ENCODE measurements around the gene GATC.
"Not testable (repeated sequence)": the region's sequence is repeated elsewhere in the genome, so short reads cannot be mapped to it uniquely, and the experiment has no call there.

The GATC gene

GRCh38 chr12:120439646-120440247 lies 6.5 kb upstream of the GATC start:
- peak; percentile 69 for TF ChIP-seq CTCF (IDR thresholded peaks at IDR 0.05; ENCODE audit: low read depth, low read length)
- Histone ChIP-seq H3K27me3 (0 out of 2 replicates have a peak, but pooled peaks cover 3% of the 10 kb centered on the region), H3K36me3 (peaks cover 38% of the 10 kb centered on the region), H3K4me1 (peaks cover 3% of the 10 kb centered on the region), H3K4me3 (ENCODE audit: low read depth, low read length) (peak overlapping the region; percentile 84), H3K9me3 (no peaks in the 10 kb centered on the region)
- peak; percentile 85 for DNase-seq

- Histone ChIP-seq H3K4me3 (ENCODE audit: low read depth, low read length) (peak overlapping the region; percentile 97), H3K36me3 (peaks cover 54% of the 10 kb centered on the region), H3K9me3 (no peaks in the 10 kb centered on the region), H3K27me3 (no peaks in the 10 kb centered on the region), H3K4me1 (peaks cover 10% of the 10 kb centered on the region)
- DNase-seq = no peak
- no peak for TF ChIP-seq CTCF (IDR thresholded peaks at IDR 0.05; ENCODE audit: low read depth, low read length)
These were observed 1.6 kb upstream of the GATC start for GRCh38 chr12:120444676-120445075.

- DNase-seq, H3K9me3 ChIP-seq, H3K27me3 ChIP-seq, H3K4me1 ChIP-seq: not testable (repeated sequence)
- H3K36me3 ChIP-seq = peaks cover 56% of the 10 kb centered on the region
- H3K4me3 ChIP-seq (ENCODE audit: low read depth, low read length) = peak overlapping the region; percentile 97
These were observed 567 bp downstream of the GATC start for GRCh38 chr12:120446844-120447178.

DNA sequence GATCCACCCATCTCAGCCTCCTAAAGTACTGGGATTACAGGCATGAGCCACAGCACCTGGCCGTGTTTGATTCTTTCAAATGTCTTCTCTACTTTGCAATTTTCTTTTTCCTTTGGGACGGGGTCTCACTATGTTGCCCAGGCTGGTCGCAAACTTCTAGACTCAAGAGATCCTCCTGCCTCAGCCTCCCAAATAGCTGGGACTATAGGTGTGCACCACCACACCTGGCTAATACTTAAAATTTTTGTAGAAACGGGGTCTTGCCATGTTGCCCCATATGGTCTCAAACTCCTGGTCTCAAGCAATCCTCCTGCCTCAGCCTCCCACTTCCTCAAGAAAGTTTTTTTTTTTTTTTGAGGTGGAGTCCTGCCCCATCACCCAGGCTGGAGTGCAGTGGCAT lies 1.7 kb downstream of the GATC start:
- DNase-seq = no peak
- no peak for TF ChIP-seq CTCF (IDR thresholded peaks at IDR 0.05; ENCODE audit: low read depth, low read length)
- Histone ChIP-seq H3K36me3 (peaks cover 52% of the 10 kb centered on the region), H3K27me3 (no peaks in the 10 kb centered on the region), H3K9me3 (no peaks in the 10 kb centered on the region), H3K4me3 (ENCODE audit: low read depth, low read length) (no peak overlapping the region), H3K4me1 (peaks cover 6% of the 10 kb centered on the region; the same call in 1 of the 2 replicates)

GRCh38 chr12:120452524-120452923 lies 6.3 kb downstream of the GATC start:
- not testable (repeated sequence) for H3K4me1 ChIP-seq; H3K4me3 ChIP-seq (ENCODE audit: low read depth, low read length); H3K27me3 ChIP-seq; DNase-seq; H3K9me3 ChIP-seq
- H3K36me3 ChIP-seq = peaks cover 66% of the 10 kb centered on the region

DNA sequence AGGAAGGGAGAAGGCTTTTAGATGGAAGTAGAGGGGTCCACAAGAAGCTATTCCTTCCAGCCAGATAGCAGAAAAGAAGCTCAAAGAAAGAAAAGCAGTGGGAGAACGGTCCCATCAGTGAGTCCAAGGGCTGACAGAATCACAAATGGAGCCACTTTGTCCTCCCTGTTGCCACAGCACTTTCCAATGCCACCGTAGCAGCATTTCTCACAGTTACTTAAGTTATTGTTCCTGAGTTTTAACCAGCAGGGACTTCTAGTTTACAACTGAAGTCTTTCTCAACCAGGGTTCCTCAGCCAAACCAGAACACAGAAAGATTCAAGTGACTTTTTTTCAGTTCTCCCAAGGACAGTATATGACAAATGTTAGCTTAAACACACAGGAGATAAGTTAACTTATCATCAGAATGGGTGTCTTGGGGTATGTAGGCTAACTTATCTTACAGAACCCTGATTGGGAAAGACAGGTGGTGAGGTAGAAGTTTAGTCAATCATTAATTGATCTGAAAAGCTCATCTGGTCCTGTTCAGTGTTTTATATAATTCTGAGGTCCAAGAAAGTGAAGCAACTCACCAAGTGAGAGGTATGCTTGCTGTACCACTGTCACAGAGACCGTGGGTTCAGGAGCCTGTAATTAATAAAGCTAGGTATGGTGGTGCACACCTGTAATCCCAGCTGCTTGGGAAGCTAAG lies 7.0 kb downstream of the GATC start:
- Histone ChIP-seq H3K36me3 (peaks cover 70% of the 10 kb centered on the region), H3K27me3 (no peaks in the 10 kb centered on the region), H3K4me3 (ENCODE audit: low read depth, low read length) (no peak overlapping the region), H3K4me1 (no peaks in the 10 kb centered on the region), H3K9me3 (no peaks in the 10 kb centered on the region)
- DNase-seq = no peak
- no peak for TF ChIP-seq CTCF (IDR thresholded peaks at IDR 0.05; ENCODE audit: low read depth, low read length)

- H3K36me3 ChIP-seq = peaks cover 77% of the 10 kb centered on the region
- TF ChIP-seq CTCF (IDR thresholded peaks at IDR 0.05; ENCODE audit: low read depth, low read length) = peak; percentile 82
- no peak for DNase-seq
- no peaks in the 10 kb centered on the region for H3K9me3 ChIP-seq
- H3K4me1 ChIP-seq = no peaks in the 10 kb centered on the region
- no peaks in the 10 kb centered on the region for H3K27me3 ChIP-seq
- H3K4me3 ChIP-seq (ENCODE audit: low read depth, low read length) = no peak overlapping the region
These were observed 7.7 kb downstream of the GATC start for GRCh38 chr12:120453977-120454376.
